ENCODE data around the gene TRMT11.

Gene TRMT11

DNA sequence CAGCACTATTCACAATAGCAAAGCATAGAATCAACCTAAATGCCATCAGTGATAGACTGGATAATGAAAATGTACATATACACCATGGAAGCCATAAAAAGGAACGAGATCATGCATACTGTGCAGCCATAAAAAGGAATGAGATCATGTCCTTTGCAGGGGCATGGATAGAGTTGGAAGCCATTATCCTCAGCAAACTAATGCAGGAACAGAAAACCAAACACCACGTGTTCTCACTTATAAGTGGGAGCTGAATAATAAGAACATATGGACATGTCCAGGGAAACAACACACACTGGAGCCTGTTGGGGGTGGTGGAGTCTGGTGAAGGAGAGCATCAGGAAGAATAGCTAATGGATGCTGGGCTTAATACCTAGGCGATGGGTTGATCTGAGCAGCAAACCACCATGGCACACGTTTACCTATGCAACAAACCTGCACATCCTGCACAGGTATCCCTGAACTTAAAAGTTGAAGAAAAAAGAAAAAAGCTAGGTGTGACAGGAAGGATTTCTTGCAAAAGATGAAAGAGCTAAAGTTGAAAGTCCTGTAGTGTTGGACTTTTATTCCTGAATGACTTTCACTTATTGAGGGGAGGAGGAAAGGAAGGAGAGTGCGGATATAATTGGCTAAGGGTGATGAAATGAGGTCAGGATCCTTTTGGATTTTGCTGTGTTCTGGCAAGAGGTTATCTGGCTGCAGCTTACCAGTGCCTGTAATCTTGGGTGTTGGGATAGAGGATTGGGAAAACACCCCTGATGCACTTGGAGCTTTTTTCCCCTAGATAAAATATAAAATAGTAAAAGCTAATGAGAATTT, 8.5 kb downstream of the TRMT11 start (continued):
- TF ChIP-seq ZNF768 (tag by site-specific recombination; IDR thresholded peaks at IDR 0.05): no peak
- no peak for TF ChIP-seq ZNF37A (tag by site-specific recombination; IDR thresholded peaks at IDR 0.05)
- TF ChIP-seq IKZF3 (tag by site-specific recombination; IDR thresholded peaks at IDR 0.05): 0 out of 2 replicates have a peak, but pooled peaks have one; percentile 15
- TF ChIP-seq, protein P1, sequence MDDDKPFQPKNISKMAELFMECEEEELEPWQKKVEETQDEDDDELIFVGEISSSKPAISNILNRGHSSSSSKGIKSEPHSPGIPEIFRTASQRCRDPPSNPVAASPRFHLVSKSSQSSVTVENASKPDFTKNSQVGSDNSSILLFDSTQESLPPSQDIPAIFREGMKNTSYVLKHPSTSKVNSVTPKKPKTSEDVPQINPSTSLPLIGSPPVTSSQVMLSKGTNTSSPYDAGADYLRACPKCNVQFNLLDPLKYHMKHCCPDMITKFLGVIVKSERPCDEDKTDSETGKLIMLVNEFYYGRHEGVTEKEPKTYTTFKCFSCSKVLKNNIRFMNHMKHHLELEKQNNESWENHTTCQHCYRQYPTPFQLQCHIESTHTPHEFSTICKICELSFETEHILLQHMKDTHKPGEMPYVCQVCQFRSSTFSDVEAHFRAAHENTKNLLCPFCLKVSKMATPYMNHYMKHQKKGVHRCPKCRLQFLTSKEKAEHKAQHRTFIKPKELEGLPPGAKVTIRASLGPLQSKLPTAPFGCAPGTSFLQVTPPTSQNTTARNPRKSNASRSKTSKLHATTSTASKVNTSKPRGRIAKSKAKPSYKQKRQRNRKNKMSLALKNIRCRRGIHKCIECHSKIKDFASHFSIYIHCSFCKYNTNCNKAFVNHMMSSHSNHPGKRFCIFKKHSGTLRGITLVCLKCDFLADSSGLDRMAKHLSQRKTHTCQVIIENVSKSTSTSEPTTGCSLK (tag by site-specific recombination; IDR thresholded peaks at IDR 0.05): no peak
- TF ChIP-seq ZBTB20 (tag by site-specific recombination; IDR thresholded peaks at IDR 0.05): no peak
- TF ChIP-seq ZNF121 (tag by site-specific recombination; IDR thresholded peaks at IDR 0.05): no peak
- no peak for TF ChIP-seq ZNF623 (tag by site-specific recombination; IDR thresholded peaks at IDR 0.05)
- peak; percentile 64; the same call in 1 of the 2 replicates for TF ChIP-seq ZNF2 (tag by site-specific recombination; IDR thresholded peaks at IDR 0.05)
- 0 out of 2 replicates have a peak, but pooled peaks have one; percentile 20 for TF ChIP-seq INSM2 (tag by site-specific recombination; IDR thresholded peaks at IDR 0.05)
- no peak for TF ChIP-seq ZFP41 (tag by site-specific recombination; IDR thresholded peaks at IDR 0.05; ENCODE audit: borderline replicate concordance)
- TF ChIP-seq KLF7 (tag by site-specific recombination; IDR thresholded peaks at IDR 0.05; ENCODE audit: borderline replicate concordance): no peak
- TF ChIP-seq PRDM6 (tag by site-specific recombination; IDR thresholded peaks at IDR 0.05): peak; percentile 89
- no peak; the same call in 1 of the 2 replicates for TF ChIP-seq YY1 (tag by site-specific recombination; IDR thresholded peaks at IDR 0.05)
- TF ChIP-seq BCL11B (tag by site-specific recombination; IDR thresholded peaks at IDR 0.05; ENCODE audit: low read depth): no peak
- no peak for TF ChIP-seq SCRT1 (tag by site-specific recombination; IDR thresholded peaks at IDR 0.05; ENCODE audit: borderline replicate concordance)
- TF ChIP-seq ZNF830 (tag by site-specific recombination; IDR thresholded peaks at IDR 0.05; ENCODE audit: low read depth): no peak
- no peak; the same call in 1 of the 2 replicates for TF ChIP-seq ZNF664 (tag by site-specific recombination; IDR thresholded peaks at IDR 0.05)
- peak; percentile 8; the same call in 1 of the 2 replicates for TF ChIP-seq GLIS1 (tag by site-specific recombination; IDR thresholded peaks at IDR 0.05)
- TF ChIP-seq SETDB1 (IDR thresholded peaks at IDR 0.05; ENCODE audit: insufficient read length, low read length): no peak
- TF ChIP-seq ZNF18 (tag by site-specific recombination; IDR thresholded peaks at IDR 0.05): peak; percentile 62; the same call in 1 of the 2 replicates
- peak; percentile 72; the same call in 1 of the 2 replicates for TF ChIP-seq ZEB2 (tag by site-specific recombination; IDR thresholded peaks at IDR 0.05)
- TF ChIP-seq, protein P2, sequence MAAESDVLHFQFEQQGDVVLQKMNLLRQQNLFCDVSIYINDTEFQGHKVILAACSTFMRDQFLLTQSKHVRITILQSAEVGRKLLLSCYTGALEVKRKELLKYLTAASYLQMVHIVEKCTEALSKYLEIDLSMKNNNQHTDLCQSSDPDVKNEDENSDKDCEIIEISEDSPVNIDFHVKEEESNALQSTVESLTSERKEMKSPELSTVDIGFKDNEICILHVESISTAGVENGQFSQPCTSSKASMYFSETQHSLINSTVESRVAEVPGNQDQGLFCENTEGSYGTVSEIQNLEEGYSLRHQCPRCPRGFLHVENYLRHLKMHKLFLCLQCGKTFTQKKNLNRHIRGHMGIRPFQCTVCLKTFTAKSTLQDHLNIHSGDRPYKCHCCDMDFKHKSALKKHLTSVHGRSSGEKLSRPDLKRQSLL (tag by site-specific recombination; IDR thresholded peaks at IDR 0.05): no peak
- TF ChIP-seq MYNN (tag by site-specific recombination; IDR thresholded peaks at IDR 0.05; ENCODE audit: borderline replicate concordance): peak; percentile 94
- TF ChIP-seq REPIN1 (tag by site-specific recombination; IDR thresholded peaks at IDR 0.05; ENCODE audit: low read depth): no peak
- peak; percentile 57 for TF ChIP-seq ZNF843 (tag by site-specific recombination; IDR thresholded peaks at IDR 0.05)
- TF ChIP-seq ZNF560 (tag by site-specific recombination; IDR thresholded peaks at IDR 0.05; ENCODE audit: borderline replicate concordance): no peak
- TF ChIP-seq, protein P3, sequence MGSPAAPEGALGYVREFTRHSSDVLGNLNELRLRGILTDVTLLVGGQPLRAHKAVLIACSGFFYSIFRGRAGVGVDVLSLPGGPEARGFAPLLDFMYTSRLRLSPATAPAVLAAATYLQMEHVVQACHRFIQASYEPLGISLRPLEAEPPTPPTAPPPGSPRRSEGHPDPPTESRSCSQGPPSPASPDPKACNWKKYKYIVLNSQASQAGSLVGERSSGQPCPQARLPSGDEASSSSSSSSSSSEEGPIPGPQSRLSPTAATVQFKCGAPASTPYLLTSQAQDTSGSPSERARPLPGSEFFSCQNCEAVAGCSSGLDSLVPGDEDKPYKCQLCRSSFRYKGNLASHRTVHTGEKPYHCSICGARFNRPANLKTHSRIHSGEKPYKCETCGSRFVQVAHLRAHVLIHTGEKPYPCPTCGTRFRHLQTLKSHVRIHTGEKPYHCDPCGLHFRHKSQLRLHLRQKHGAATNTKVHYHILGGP (tag by site-specific recombination; IDR thresholded peaks at IDR 0.05): no peak
- TF ChIP-seq ZNF580 (tag by site-specific recombination; IDR thresholded peaks at IDR 0.05): peak; percentile 51; the same call in 1 of the 2 replicates
- no peak for TF ChIP-seq ZNF239 (tag by site-specific recombination; IDR thresholded peaks at IDR 0.05)
- TF ChIP-seq ZNF248 (tag by site-specific recombination; IDR thresholded peaks at IDR 0.05): no peak
